SU-DHL-6 (cell line): ENCODE results near the gene CLCF1.

Source experiments
- CTCF ChIP-seq: fragments of 200-600 bp; sonication (generic); IDR thresholded peaks from one replicate; pipeline ENCODE4 v1.5.1; 2017; ENCODE audit warnings: antibody characterized with exemption, mild to moderate bottlenecking, low read length, moderate library complexity; ENCODE audit not compliant: insufficient read depth, poor library complexity, severe bottlenecking
- EZH2phosphoT487 ChIP-seq: fragments of 200-600 bp; sonication (generic), shearing (Covaris generic); conservative IDR thresholded peaks from 2 replicates; pipeline ENCODE4 v1.6.1; 2018; ENCODE audit warnings: mild to moderate bottlenecking, antibody characterized with exemption, low read length, moderate library complexity, mixed read lengths

GRCh38 chr11:67353317-67354074 is 19.9 kb downstream of the CLCF1 start, which contains the start of gene POLD4:
- TF ChIP-seq CTCF (no peak), EZH2phosphoT487 (no peak)
